Measurements from ENCODE around the gene MS4A8. TPM values are rescaled to one million over a fixed set of nuclear protein-coding genes. Genes with fewer than 3 reads are reported as not detected.
"Not testable (repeated sequence)": the region's sequence is repeated elsewhere in the genome, so short reads cannot be mapped to it uniquely, and the experiment has no call there.

MS4A8 gene
- 100 to 1,000 TPM in 3 of 4 donors, 10 to 100 TPM in 1; 13.2 to 541 (median 356) TPM for total RNA-seq

GRCh38 chr11:60699284-60699691 lies at the start of gene MS4A8:
Gene MS4A8, plus strand, starts transcription at chr11:60699612. Its CDS starts 1,249 bp downstream, at chr11:60700861.
- Histone ChIP-seq H3K4me3 (peak within 1 kb of the TSS in 3 of 4 donors; percentile 9 to 47 (median 45)), H3K4me1 (peaks cover 0 to 22% (median 0%) of the 10 kb centered on the region in 4 donors), H3K9me3 (no peaks in the 10 kb centered on the region), H3K27ac (peak within 1 kb of the TSS in 3 of 4 donors; percentile 45 to 75 (median 73)), H3K36me3 (peaks cover 0 to 4% (median 0%) of the 10 kb centered on the region in 3 donors), H3K27me3 (no peaks in the 10 kb centered on the region)
- DNase-seq, result peak in 1 of 3 donors; percentile 68
- TF ChIP-seq POLR2A (IDR thresholded peaks at IDR 0.05) (peak in 1 of 2 donors; percentile 65), CTCF (IDR thresholded peaks at IDR 0.05) (peak in 1 of 6 experiments; percentile 21)

- Histone ChIP-seq H3K36me3 (no peaks in the 10 kb centered on the region), H3K27ac (no peak overlapping the region), H3K9me3 (no peaks in the 10 kb centered on the region), H3K27me3 (no peaks in the 10 kb centered on the region), H3K4me1 (no peaks in the 10 kb centered on the region), H3K4me3 (no peak overlapping the region)
- DNase-seq, result peak in 1 of 3 donors; percentile 72
- peak in 3 of 6 experiments; percentile 69 to 76 (median 69) for TF ChIP-seq CTCF (IDR thresholded peaks at IDR 0.05)
- no peak for TF ChIP-seq POLR2A (IDR thresholded peaks at IDR 0.05)
Observed at GRCh38 chr11:60657888-60658287, 41.5 kb upstream of the MS4A8 start.

- TF ChIP-seq CTCF (IDR thresholded peaks at IDR 0.05) (no peak), POLR2A (IDR thresholded peaks at IDR 0.05) (no peak)
- no peak overlapping the region for H3K4me3 ChIP-seq
- H3K9me3 ChIP-seq, result no peaks in the 10 kb centered on the region
- no peaks in the 10 kb centered on the region for H3K27me3 ChIP-seq
- H3K36me3 ChIP-seq, result no peaks in the 10 kb centered on the region
- DNase-seq, result no peak
- H3K27ac ChIP-seq, result no peak overlapping the region
- no peaks in the 10 kb centered on the region for H3K4me1 ChIP-seq
Observed at GRCh38 chr11:60658409-60658808, 41.0 kb upstream of the MS4A8 start.

- H3K4me1 ChIP-seq, result no peaks in the 10 kb centered on the region
- no peaks in the 10 kb centered on the region for H3K27me3 ChIP-seq
- no peaks in the 10 kb centered on the region for H3K36me3 ChIP-seq
- H3K27ac ChIP-seq, result no peak overlapping the region
- peaks cover 0 to 15% (median 0%) of the 10 kb centered on the region in 4 donors for H3K9me3 ChIP-seq
- no peak for DNase-seq
- TF ChIP-seq POLR2A (IDR thresholded peaks at IDR 0.05) (no peak), CTCF (IDR thresholded peaks at IDR 0.05) (no peak)
- H3K4me3 ChIP-seq, result no peak overlapping the region
Observed at GRCh38 chr11:60672255-60672654, 27.2 kb upstream of the MS4A8 start.

- H3K27me3 ChIP-seq, DNase-seq, H3K4me3 ChIP-seq, H3K27ac ChIP-seq, H3K4me1 ChIP-seq, H3K36me3 ChIP-seq: not testable (repeated sequence)
- peaks cover 0 to 19% (median 10%) of the 10 kb centered on the region in 4 donors for H3K9me3 ChIP-seq
Observed at GRCh38 chr11:60678231-60678630, 21.2 kb upstream of the MS4A8 start.

- Histone ChIP-seq H3K27ac (no peak overlapping the region), H3K9me3 (peaks cover 0 to 16% (median 10%) of the 10 kb centered on the region in 4 donors), H3K4me3 (no peak overlapping the region), H3K27me3 (no peaks in the 10 kb centered on the region), H3K4me1 (peaks cover 0 to 3% (median 0%) of the 10 kb centered on the region in 4 donors), H3K36me3 (no peaks in the 10 kb centered on the region)
- TF ChIP-seq POLR2A (IDR thresholded peaks at IDR 0.05), result no peak
- TF ChIP-seq CTCF (IDR thresholded peaks at IDR 0.05), result no peak
- DNase-seq, result no peak
Observed at GRCh38 chr11:60679879-60680278, 19.5 kb upstream of the MS4A8 start.

Measured in Peyer's patch (tissue), 4 donors.